Mesothelial cell of epicardium (in vitro differentiated cells): ENCODE measurements around the gene IQCH. TPM values are rescaled to one million over a fixed set of nuclear protein-coding genes. Genes with fewer than 3 reads are reported as not detected.

Experiments used
- DNase-seq, 2 experiments: peaks; one replicate each; pipeline ENCODE4 v3.0.0; 2021; ENCODE audit warnings: low spot score in 2 of 2; ENCODE audit not compliant: unreplicated experiment in 2 of 2
- H3K27ac Mint-ChIP-seq: 2 replicates; pipeline ENCODE4 v1.8.0; 2021; ENCODE audit warnings: mixed read lengths
- H3K27me3 Mint-ChIP-seq: 2 replicates; pipeline ENCODE4 v1.8.0; 2021; ENCODE audit warnings: low read depth, mixed read lengths
- H3K36me3 Mint-ChIP-seq: 2 replicates; pipeline ENCODE4 v1.8.0; 2021; ENCODE audit warnings: mixed read lengths
- H3K4me1 Mint-ChIP-seq: 2 replicates; pipeline ENCODE4 v1.8.0; 2021; ENCODE audit warnings: mixed read lengths
- H3K4me3 Mint-ChIP-seq: 2 replicates; pipeline ENCODE4 v1.8.0; 2021; ENCODE audit warnings: mild to moderate bottlenecking, moderate library complexity, mixed read lengths
- H3K9me3 Mint-ChIP-seq: 2 replicates; pipeline ENCODE4 v1.8.0; 2021; ENCODE audit warnings: mixed read lengths
- CTCF ChIP-seq: fragments of 200-600 bp; sonication (generic); IDR thresholded peaks from one replicate; pipeline ENCODE4 v1.5.0; 2021; ENCODE audit warnings: antibody characterized with exemption; ENCODE audit not compliant: unreplicated experiment
- total RNA-seq: library from RNA; stranded (reverse); gene quantifications from 3 replicates; pipeline ENCODE4 v1.2.1, GENCODE V29; 2021

Gene IQCH
- total RNA-seq, 1 donor from 2014 or later = 0.98 TPM

DNA sequence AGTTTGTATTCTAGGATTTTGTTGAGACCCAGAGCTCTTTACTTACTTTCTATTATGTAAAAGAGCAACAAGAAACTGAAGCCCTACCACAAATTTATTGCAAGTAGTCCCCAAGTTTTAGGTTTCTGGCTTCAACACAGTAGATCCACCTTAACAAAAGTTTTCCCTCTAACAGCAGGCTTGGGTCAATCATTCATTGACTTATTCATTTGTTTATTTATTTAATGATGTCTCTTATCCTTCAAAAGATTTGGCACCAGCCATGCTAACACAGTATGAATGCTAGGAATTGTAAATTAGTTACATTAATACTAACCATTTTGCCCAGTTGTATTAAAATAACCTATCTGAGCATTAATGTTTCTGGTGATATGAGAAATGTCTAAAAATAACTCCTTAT lies 88.6 kb downstream of the IQCH start:
- DNase-seq = no peak
- Mint-ChIP-seq H3K27ac (no peak overlapping the region), H3K36me3 (peaks cover 21% of the 10 kb centered on the region), H3K4me3 (no peak overlapping the region), H3K9me3 (peaks cover 29% of the 10 kb centered on the region), H3K27me3 (no peaks in the 10 kb centered on the region), H3K4me1 (no peaks in the 10 kb centered on the region)
- no peak for TF ChIP-seq CTCF

DNA sequence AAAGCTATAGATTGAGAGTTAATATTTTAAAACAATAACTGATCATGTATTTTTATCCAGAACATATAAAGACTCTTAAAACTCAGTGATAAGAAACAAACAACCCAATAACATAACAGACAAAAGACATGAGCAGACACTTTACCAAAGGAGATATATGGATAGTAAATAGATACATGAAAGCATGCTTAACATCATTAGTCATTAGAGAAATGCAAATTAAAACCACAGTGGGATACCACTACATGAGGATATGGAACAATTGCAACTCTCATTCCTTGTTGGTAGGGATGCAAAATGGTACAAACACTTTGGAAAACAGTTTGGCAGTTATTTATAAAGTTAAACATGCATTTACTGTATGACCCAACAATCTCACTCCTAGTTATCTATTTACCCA lies 95.0 kb downstream of the IQCH start:
- Mint-ChIP-seq H3K4me3 (no peak overlapping the region), H3K9me3 (peaks cover 55% of the 10 kb centered on the region), H3K36me3 (peaks cover 26% of the 10 kb centered on the region), H3K4me1 (no peaks in the 10 kb centered on the region), H3K27me3 (no peaks in the 10 kb centered on the region), H3K27ac (no peak overlapping the region)
- DNase-seq = no peak
- TF ChIP-seq CTCF = no peak

GRCh38 chr15:67350042-67350441 lies 95.5 kb downstream of the IQCH start:
- H3K9me3 Mint-ChIP-seq = peaks cover 54% of the 10 kb centered on the region

DNA sequence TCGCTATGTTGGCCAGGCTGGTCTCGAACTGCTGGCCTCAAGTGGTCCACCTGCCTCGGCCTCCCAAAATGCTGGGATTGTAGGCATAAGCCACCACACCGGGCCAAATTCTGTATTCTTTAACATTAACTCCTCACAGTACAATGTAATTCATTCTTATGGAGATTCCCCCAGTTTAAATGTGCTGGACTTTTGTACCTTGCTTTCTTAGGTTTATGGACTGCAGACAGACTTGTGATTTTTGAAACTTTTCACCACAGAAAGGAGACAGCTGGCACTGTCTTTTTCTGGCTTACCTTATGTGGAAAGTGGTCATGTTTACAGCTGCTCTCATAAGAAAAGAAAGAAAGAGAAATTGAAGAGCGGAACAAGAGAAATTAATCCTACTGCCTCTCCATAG lies 103.8 kb downstream of the IQCH start:
- TF ChIP-seq CTCF = no peak
- Mint-ChIP-seq H3K4me3 (no peak overlapping the region), H3K4me1 (peaks cover 23% of the 10 kb centered on the region), H3K27me3 (no peaks in the 10 kb centered on the region), H3K9me3 (peaks cover 10% of the 10 kb centered on the region), H3K27ac (no peak overlapping the region), H3K36me3 (peaks cover 3% of the 10 kb centered on the region)
- no peak for DNase-seq

More at GRCh38 chr15:67350042-67350441, 95.5 kb downstream of the IQCH start:
- no peaks in the 10 kb centered on the region for H3K27me3 Mint-ChIP-seq
- H3K4me3 Mint-ChIP-seq = no peak overlapping the region
- peaks cover 25% of the 10 kb centered on the region for H3K36me3 Mint-ChIP-seq
- TF ChIP-seq CTCF = no peak
- no peaks in the 10 kb centered on the region for H3K4me1 Mint-ChIP-seq
- no peak for DNase-seq
- no peak overlapping the region for H3K27ac Mint-ChIP-seq

- Mint-ChIP-seq H3K4me3 (no peak overlapping the region), H3K4me1 (peaks cover 23% of the 10 kb centered on the region), H3K27ac (no peak overlapping the region), H3K27me3 (no peaks in the 10 kb centered on the region), H3K36me3 (peaks cover 2% of the 10 kb centered on the region), H3K9me3 (peaks cover 9% of the 10 kb centered on the region)
- DNase-seq = no peak
- TF ChIP-seq CTCF = no peak
Observed at GRCh38 chr15:67358812-67359211, 104.2 kb downstream of the IQCH start.
